ENCODE measurements around the gene SNX32.

The SNX32 gene

DNA sequence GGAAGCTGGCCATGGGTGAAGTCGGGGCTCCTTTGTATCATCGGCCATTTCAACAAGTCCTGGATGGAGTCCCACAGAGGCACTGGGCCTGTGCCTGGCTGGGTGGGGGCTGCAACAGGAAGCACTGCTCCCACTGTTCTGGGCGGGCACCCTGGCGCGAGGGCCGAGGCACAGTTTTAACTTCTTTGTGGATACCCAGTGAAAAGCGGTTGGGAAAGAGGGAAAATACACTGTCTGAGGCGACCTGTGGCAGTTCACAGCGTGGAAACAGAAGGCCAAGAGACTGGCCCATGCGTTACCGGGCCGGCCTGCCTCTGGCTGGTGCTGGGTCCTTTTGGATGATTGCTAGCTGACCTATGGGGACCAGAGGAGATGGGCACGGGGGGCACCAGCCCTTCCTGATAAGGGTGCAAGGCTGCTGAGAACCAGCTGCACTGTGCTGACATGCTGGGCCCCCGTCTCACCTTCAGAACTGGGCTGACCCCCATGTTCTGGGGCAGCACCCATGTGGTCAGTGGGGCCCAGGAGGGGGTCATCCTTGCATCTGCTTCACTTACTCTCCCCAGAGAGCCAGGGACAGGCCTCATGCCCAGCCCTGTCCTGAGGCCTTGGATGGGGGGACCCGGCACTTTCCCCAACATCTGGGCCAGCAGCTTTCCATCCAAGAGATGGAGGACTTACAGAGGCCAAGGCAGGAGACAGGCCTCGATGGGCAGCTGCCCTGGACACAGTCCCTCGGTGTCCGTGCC is 42.7 kb upstream of the SNX32 start:
- no peak overlapping the region for H3K27ac ChIP-seq (ENCODE audit: low read length)
- no peak for DNase-seq (ENCODE audit: low read depth, low spot score)
- peaks cover 18% of the 10 kb centered on the region for H3K4me1 ChIP-seq (ENCODE audit: control insufficient read depth, insufficient read depth, low read length)
- WGBS (ENCODE audit: insufficient coverage, insufficient read length), result no CpG with 5 or more reads among the region's 18 CpGs
- H3K36me3 ChIP-seq (ENCODE audit: control insufficient read depth, insufficient read depth, low read length), result peaks cover 7% of the 10 kb centered on the region
- H3K9me3 ChIP-seq (ENCODE audit: control insufficient read depth, insufficient read depth, low read length), result no peaks in the 10 kb centered on the region
- H3K4me3 ChIP-seq (ENCODE audit: low read length), result no peak overlapping the region
- peaks cover 6% of the 10 kb centered on the region; the same call in 1 of the 2 replicates for H3K27me3 ChIP-seq (ENCODE audit: control insufficient read depth, insufficient read depth, low read length)

DNA sequence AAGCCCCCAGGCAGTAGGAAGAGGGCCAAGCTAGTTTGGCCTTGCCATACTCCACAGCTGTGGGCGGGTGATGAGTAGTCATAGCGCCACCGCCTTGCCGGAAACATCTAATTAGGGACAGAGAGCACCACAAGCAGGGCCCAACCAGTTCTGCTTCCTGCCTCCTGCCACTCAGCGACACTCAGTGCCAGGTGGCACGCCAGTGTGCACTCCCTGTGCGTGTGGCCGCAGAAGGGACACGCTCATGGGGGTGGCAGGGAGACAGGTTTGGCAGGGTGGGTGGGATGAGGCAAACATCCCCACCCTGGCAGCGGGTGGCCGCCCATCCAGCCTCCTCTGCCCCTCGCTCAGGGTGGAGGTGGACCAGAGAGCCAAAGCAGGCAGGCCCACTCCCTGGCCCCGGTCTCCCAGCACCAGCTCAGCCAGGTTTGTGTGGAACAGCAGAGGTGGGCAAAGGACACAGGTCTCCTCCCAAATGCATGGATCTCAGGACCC is 42.0 kb upstream of the SNX32 start:
- DNase-seq (ENCODE audit: low read depth, low spot score), result no peak
- no CpG with 5 or more reads among the region's 13 CpGs for WGBS (ENCODE audit: insufficient coverage, insufficient read length)

DNA sequence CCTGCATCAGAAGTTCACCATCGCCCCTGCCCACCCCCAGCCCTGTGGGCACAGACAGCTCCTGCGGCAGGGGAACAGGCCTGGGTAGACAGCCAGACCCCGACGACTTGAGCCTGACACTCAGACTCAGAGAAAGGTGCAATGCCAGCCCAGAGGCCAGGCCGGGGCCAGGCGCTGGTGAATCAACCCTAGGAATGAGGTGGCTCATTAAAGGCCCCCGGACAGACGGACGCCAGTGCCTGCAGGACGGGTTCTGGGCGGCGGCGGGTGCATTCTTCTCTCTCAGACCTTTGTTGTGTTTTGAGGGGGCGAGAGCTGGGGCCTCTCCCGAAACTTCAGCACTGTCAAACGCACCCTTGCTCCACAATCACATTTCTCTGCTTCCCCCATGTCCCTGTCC is 41.3 kb upstream of the SNX32 start:
- no peak overlapping the region for H3K4me3 ChIP-seq (ENCODE audit: low read length)
- H3K4me1 ChIP-seq (ENCODE audit: control insufficient read depth, insufficient read depth, low read length), result peaks cover 17% of the 10 kb centered on the region
- no peak overlapping the region for H3K27ac ChIP-seq (ENCODE audit: low read length)
- no peaks in the 10 kb centered on the region for H3K27me3 ChIP-seq (ENCODE audit: control insufficient read depth, insufficient read depth, low read length)
- no CpG with 5 or more reads among the region's 16 CpGs for WGBS (ENCODE audit: insufficient coverage, insufficient read length)
- H3K9me3 ChIP-seq (ENCODE audit: control insufficient read depth, insufficient read depth, low read length), result no peaks in the 10 kb centered on the region
- peaks cover 7% of the 10 kb centered on the region for H3K36me3 ChIP-seq (ENCODE audit: control insufficient read depth, insufficient read depth, low read length)
- DNase-seq (ENCODE audit: low read depth, low spot score), result no peak

More for the DNA sequence above, 42.0 kb upstream of the SNX32 start:
- Histone ChIP-seq H3K4me3 (ENCODE audit: low read length) (no peak overlapping the region), H3K36me3 (ENCODE audit: control insufficient read depth, insufficient read depth, low read length) (peaks cover 7% of the 10 kb centered on the region), H3K9me3 (ENCODE audit: control insufficient read depth, insufficient read depth, low read length) (no peaks in the 10 kb centered on the region), H3K27ac (ENCODE audit: low read length) (no peak overlapping the region), H3K4me1 (ENCODE audit: control insufficient read depth, insufficient read depth, low read length) (peaks cover 17% of the 10 kb centered on the region), H3K27me3 (ENCODE audit: control insufficient read depth, insufficient read depth, low read length) (peaks cover 1% of the 10 kb centered on the region; the same call in 1 of the 2 replicates)

DNA sequence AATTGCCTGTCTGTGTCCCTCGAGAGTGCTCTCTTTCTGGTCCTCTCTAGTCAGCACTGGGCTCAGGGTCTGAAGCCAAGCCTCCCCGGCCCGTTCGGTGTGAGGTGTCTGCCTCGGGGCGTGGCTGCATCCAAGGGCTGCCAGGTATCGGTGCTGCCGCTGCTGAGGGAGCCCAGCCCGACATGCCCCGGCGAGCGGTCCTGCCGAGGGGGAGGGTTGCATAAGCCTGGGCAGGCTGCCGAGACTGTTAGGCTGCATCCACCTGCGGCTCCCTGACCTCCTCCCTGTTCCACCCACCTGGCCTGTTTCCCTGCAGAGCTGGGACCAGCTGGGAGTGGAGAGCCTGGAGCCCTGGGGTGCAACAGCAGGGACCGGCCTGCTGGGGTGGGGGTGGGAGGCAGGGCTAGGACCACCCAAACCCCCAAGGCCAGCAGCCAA is 40.6 kb upstream of the SNX32 start:
- Histone ChIP-seq H3K4me3 (ENCODE audit: low read length) (no peak overlapping the region), H3K4me1 (ENCODE audit: control insufficient read depth, insufficient read depth, low read length) (peaks cover 17% of the 10 kb centered on the region), H3K27me3 (ENCODE audit: control insufficient read depth, insufficient read depth, low read length) (no peaks in the 10 kb centered on the region), H3K36me3 (ENCODE audit: control insufficient read depth, insufficient read depth, low read length) (peaks cover 7% of the 10 kb centered on the region), H3K9me3 (ENCODE audit: control insufficient read depth, insufficient read depth, low read length) (no peaks in the 10 kb centered on the region), H3K27ac (ENCODE audit: low read length) (no peak overlapping the region)
- no CpG with 5 or more reads among the region's 16 CpGs for WGBS (ENCODE audit: insufficient coverage, insufficient read length)
- no peak for DNase-seq (ENCODE audit: low read depth, low spot score)

DNA sequence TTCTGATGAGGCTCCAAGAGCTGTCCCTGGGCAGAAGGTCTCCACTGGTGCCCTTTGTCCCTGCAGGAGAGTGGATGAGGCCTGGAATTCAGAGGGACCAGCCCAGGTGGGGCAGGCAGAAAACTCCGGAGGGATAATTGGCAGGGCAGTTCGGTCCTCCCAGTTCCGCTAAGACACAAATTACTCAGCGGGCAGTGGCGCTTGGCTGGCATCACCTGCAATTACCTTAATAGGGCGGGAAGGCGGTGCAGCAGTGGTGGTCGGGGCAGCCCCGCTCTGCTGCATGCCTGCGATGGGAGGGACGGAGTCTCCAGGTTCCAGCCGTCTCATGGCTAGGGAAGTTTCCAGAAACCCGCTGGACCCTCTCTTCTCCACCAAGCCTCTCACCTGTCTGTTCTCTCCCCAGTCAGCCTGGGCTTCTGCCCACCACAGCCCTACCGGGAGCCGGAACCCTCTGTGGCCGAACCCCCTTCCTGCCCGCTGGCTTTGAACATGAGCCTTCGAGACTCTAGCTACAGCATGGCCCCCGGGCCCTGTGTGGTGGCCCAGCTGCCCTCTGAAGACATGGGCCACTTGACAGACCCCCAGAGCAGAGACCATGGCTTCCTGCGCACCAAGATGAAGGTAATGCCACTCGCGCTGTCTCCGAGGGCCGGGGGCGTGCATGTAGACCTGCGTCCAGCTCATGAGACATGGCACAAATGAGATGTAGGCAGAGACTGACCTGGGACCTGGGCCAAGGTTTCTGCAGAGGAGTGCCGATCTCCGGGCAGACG is 40.0 kb upstream of the SNX32 start:
- Histone ChIP-seq H3K27me3 (ENCODE audit: control insufficient read depth, insufficient read depth, low read length) (no peaks in the 10 kb centered on the region), H3K4me1 (ENCODE audit: control insufficient read depth, insufficient read depth, low read length) (peaks cover 15% of the 10 kb centered on the region), H3K36me3 (ENCODE audit: control insufficient read depth, insufficient read depth, low read length) (peaks cover 7% of the 10 kb centered on the region), H3K9me3 (ENCODE audit: control insufficient read depth, insufficient read depth, low read length) (no peaks in the 10 kb centered on the region), H3K4me3 (ENCODE audit: low read length) (no peak overlapping the region), H3K27ac (ENCODE audit: low read length) (no peak overlapping the region)
- WGBS (ENCODE audit: insufficient coverage, insufficient read length), result no CpG with 5 or more reads among the region's 29 CpGs
- DNase-seq (ENCODE audit: low read depth, low spot score), result no peak

DNA sequence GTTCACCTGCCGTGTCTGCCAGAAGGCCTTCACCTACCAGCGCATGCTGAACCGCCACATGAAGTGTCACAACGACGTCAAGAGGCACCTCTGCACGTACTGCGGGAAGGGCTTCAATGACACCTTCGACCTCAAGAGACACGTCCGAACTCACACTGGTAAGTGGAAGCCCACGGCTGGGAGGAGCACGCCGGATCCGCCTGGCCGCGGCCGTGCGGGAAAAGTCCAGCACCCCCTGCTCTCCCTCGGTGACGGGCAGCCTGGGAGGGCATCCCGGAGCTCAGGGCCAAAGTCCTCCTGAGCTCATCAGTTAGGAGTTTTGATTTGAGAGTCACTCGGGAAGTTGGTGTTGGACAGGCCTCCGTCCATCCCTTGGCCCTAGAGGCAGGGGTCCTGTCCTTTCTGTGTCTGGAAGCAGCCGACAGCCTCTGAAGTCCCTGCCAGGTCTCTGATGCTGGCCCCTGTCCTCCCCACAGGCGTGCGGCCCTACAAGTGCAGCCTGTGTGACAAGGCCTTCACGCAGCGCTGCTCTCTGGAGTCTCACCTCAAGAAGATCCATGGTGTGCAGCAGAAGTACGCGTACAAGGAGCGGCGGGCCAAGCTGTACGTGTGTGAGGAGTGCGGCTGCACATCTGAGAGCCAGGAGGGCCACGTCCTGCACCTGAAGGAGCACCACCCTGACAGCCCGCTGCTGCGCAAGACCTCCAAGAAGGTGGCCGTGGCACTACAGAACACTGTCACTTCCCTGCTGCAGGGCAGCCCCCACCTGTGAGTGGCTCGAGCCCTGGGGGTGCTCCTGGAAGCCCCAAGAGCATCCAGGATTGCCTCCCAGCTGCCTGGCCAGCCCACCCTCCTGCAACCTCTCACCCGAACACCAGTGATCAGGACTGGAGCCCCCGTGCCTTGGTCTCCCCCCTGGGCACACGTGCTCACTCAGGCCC is 38.9 kb upstream of the SNX32 start:
- no peak for DNase-seq (ENCODE audit: low read depth, low spot score)
- no CpG with 5 or more reads among the region's 42 CpGs for WGBS (ENCODE audit: insufficient coverage, insufficient read length)
- Histone ChIP-seq H3K36me3 (ENCODE audit: control insufficient read depth, insufficient read depth, low read length) (peaks cover 7% of the 10 kb centered on the region), H3K9me3 (ENCODE audit: control insufficient read depth, insufficient read depth, low read length) (no peaks in the 10 kb centered on the region), H3K27ac (ENCODE audit: low read length) (no peak overlapping the region), H3K4me1 (ENCODE audit: control insufficient read depth, insufficient read depth, low read length) (peaks cover 10% of the 10 kb centered on the region), H3K27me3 (ENCODE audit: control insufficient read depth, insufficient read depth, low read length) (no peaks in the 10 kb centered on the region), H3K4me3 (ENCODE audit: low read length) (no peak overlapping the region)

DNA sequence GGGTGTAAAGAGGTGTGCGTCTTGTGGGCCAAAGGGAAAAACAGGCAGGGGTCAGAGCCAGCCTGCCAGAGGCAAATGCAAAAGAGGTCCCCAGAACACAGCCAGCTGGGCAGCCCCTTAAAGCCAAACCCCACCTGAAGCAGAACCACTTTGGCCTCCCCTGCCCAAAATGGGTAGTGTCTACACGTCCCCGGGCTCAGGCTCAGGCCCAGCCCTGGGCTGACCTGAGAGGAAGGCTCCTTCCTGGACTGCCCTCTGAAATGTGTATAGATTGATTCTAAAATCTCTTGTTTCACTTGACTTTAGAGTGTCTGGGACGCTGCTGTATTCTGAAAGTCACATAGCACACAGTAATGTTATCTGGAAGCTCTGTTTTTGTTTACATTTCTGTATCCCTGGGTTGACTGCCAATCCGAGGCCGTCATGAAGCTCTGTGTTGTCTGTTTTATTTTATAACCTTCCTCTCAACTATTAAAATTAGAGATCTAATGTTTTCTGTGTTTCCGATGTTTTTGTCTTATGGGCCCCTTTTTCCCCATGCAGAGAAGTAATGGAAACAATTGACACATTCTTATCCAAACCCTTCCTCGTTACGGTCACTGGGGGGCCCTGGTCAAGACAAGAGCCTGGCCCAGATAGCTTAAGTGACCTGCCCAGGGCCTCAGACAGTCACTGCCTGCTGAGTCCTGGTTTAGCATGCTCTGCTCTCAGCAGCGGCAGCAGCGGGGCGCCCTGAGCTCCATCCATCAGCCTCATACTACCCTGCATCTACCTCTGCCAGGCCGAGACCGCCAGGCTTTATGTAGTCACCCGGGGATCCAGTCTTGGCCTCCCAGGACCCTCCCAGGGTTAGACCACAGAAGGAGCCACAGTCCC is 36.8 kb upstream of the SNX32 start:
- no peak overlapping the region for H3K4me3 ChIP-seq (ENCODE audit: low read length)
- H3K36me3 ChIP-seq (ENCODE audit: control insufficient read depth, insufficient read depth, low read length), result peaks cover 7% of the 10 kb centered on the region; the same call in 1 of the 2 replicates
- H3K9me3 ChIP-seq (ENCODE audit: control insufficient read depth, insufficient read depth, low read length), result no peaks in the 10 kb centered on the region
- peaks cover 7% of the 10 kb centered on the region for H3K4me1 ChIP-seq (ENCODE audit: control insufficient read depth, insufficient read depth, low read length)
- no CpG with 5 or more reads among the region's 15 CpGs for WGBS (ENCODE audit: insufficient coverage, insufficient read length)
- no peak overlapping the region for H3K27ac ChIP-seq (ENCODE audit: low read length)
- no peaks in the 10 kb centered on the region for H3K27me3 ChIP-seq (ENCODE audit: control insufficient read depth, insufficient read depth, low read length)
- DNase-seq (ENCODE audit: low read depth, low spot score), result no peak

DNA sequence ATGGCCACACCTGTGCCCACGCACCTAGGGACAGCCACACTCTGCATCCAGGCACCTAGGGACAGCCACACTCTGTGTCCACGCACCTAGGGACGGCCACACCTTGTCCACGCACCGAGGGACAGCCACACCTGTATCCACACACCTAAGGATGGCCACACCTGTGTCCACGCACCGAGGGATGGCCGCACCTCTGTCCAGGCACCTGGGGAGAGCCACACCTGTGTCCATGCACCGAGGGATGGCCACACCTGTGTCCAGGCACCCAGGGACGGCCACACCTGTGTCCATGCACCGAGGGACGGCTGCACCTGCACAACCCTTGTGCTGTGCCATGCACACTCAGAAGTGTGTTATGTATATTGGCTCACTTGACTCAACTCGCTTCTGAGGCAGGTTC is 36.1 kb upstream of the SNX32 start:
- Histone ChIP-seq H3K27ac (ENCODE audit: low read length) (no peak overlapping the region), H3K36me3 (ENCODE audit: control insufficient read depth, insufficient read depth, low read length) (peaks cover 7% of the 10 kb centered on the region; the same call in 1 of the 2 replicates), H3K4me1 (ENCODE audit: control insufficient read depth, insufficient read depth, low read length) (peaks cover 7% of the 10 kb centered on the region), H3K9me3 (ENCODE audit: control insufficient read depth, insufficient read depth, low read length) (no peaks in the 10 kb centered on the region), H3K27me3 (ENCODE audit: control insufficient read depth, insufficient read depth, low read length) (no peaks in the 10 kb centered on the region), H3K4me3 (ENCODE audit: low read length) (no peak overlapping the region)
- DNase-seq (ENCODE audit: low read depth, low spot score), result no peak
- WGBS (ENCODE audit: insufficient coverage, insufficient read length), result no CpG with 5 or more reads among the region's 13 CpGs

DNA sequence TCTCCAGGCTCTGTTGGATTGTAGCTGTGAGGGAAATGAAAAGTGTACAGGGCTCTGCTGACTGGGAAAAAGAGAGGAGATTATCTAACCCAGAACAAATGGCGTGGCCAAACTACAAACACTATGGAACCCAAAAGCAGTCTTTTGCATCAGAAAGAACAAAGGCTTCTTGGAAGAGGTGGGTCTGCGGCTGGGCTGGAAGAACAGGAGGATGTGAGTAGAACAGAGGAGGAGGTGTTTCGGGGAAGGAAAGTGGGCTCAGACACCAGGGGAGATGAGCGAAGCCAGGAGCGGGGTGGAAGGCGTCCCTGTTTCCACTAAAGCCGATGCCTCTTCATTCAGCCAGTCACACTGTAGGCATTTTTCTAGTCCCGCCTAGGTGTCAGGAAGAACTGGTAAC is 34.9 kb upstream of the SNX32 start:
- Histone ChIP-seq H3K36me3 (ENCODE audit: control insufficient read depth, insufficient read depth, low read length) (peaks cover 7% of the 10 kb centered on the region; the same call in 1 of the 2 replicates), H3K4me1 (ENCODE audit: control insufficient read depth, insufficient read depth, low read length) (peaks cover 8% of the 10 kb centered on the region), H3K27me3 (ENCODE audit: control insufficient read depth, insufficient read depth, low read length) (no peaks in the 10 kb centered on the region), H3K27ac (ENCODE audit: low read length) (no peak overlapping the region), H3K4me3 (ENCODE audit: low read length) (no peak overlapping the region), H3K9me3 (ENCODE audit: control insufficient read depth, insufficient read depth, low read length) (no peaks in the 10 kb centered on the region)
- DNase-seq (ENCODE audit: low read depth, low spot score), result no peak
- WGBS (ENCODE audit: insufficient coverage, insufficient read length), result no CpG with 5 or more reads among the region's 8 CpGs
